Measurements from ENCODE around the gene DNAJC6. TPM values are rescaled to one million over a fixed set of nuclear protein-coding genes. Genes with fewer than 3 reads are reported as not detected.

DNAJC6 gene
- polyA plus RNA-seq, 1 donor (not counting 4 experiments of a cell fraction or from before 2014, with no cell fraction given), result 7.7 TPM

GRCh38 chr1:65359888-65360287 is 50.5 kb downstream of the DNAJC6 start:
- Histone ChIP-seq H3K27me3 (ENCODE audit: control insufficient read depth, extremely low read depth, insufficient read depth, low read length) (no peaks in the 10 kb centered on the region), H3K36me3 (ENCODE audit: control insufficient read depth in 2 of 2, extremely low read depth in 1 of 2, insufficient read depth in 2 of 2, low read length in 2 of 2) (no peaks in the 10 kb centered on the region), H3K9ac (ENCODE audit: control insufficient read depth, extremely low read depth, insufficient read depth, low read length) (no peak overlapping the region), H3K4me3 (ENCODE audit: control insufficient read depth in 2 of 3, extremely low read depth in 1 of 3, insufficient read depth in 2 of 3, low read depth in 1 of 3, low read length in 3 of 3) (no peak overlapping the region), H2AFZ (ENCODE audit: control insufficient read depth, low read length) (no peak overlapping the region), H3K79me2 (ENCODE audit: control insufficient read depth, insufficient read depth, low read length) (no peaks in the 10 kb centered on the region), H3K9me3 (ENCODE audit: control insufficient read depth, low read depth, low read length) (no peaks in the 10 kb centered on the region), H4K20me1 (ENCODE audit: control insufficient read depth, extremely low read depth, insufficient read depth, low read length) (no peaks in the 10 kb centered on the region), H3K4me2 (ENCODE audit: control insufficient read depth, extremely low read depth, insufficient read depth, low read depth, low read length) (no peak overlapping the region), H3K4me1 (ENCODE audit: control insufficient read depth, extremely low read depth, insufficient read depth, low read length) (no peaks in the 10 kb centered on the region), H3K9me1 (ENCODE audit: control insufficient read depth, extremely low read depth, insufficient read depth, low read length) (no peaks in the 10 kb centered on the region), H3K27ac (ENCODE audit: control insufficient read depth, insufficient read depth, low read length) (no peak overlapping the region)
- DNase-seq (ENCODE audit: low read depth, low spot score), result no peak
- no peak for TF ChIP-seq EZH2 (IDR thresholded peaks at IDR 0.05; ENCODE audit: low read length)
- no peak for TF ChIP-seq CTCF (optimal IDR thresholded peaks at IDR 0.05 in 1 of 3, IDR thresholded peaks at IDR 0.05 in 1 of 3, conservative IDR thresholded peaks at IDR 0.05 in 1 of 3; ENCODE audit: extremely low read depth in 1 of 3, insufficient read depth in 2 of 3, low read length in 3 of 3)
- dilution Hi-C loops (cut with MboI; ENCODE audit: extremely low pct_ligation_motif_present, low sequenced_read_pairs), result no loop called here
- no peak for FAIRE-seq

- no peak overlapping the region for H2AFZ ChIP-seq (ENCODE audit: control insufficient read depth, low read length)
- TF ChIP-seq EZH2 (IDR thresholded peaks at IDR 0.05; ENCODE audit: low read length) (no peak), CTCF (optimal IDR thresholded peaks at IDR 0.05 in 1 of 3, IDR thresholded peaks at IDR 0.05 in 1 of 3, conservative IDR thresholded peaks at IDR 0.05 in 1 of 3; ENCODE audit: extremely low read depth in 1 of 3, insufficient read depth in 2 of 3, low read length in 3 of 3) (no peak)
- peak; percentile 9 for FAIRE-seq
- H3K79me2 ChIP-seq (ENCODE audit: control insufficient read depth, insufficient read depth, low read length), result no peaks in the 10 kb centered on the region
- no peaks in the 10 kb centered on the region for H3K36me3 ChIP-seq (ENCODE audit: control insufficient read depth in 2 of 2, extremely low read depth in 1 of 2, insufficient read depth in 2 of 2, low read length in 2 of 2)
- H3K9ac ChIP-seq (ENCODE audit: control insufficient read depth, extremely low read depth, insufficient read depth, low read length), result no peak overlapping the region
- no peaks in the 10 kb centered on the region for H4K20me1 ChIP-seq (ENCODE audit: control insufficient read depth, extremely low read depth, insufficient read depth, low read length)
- H3K27ac ChIP-seq (ENCODE audit: control insufficient read depth, insufficient read depth, low read length), result no peak overlapping the region
- no peaks in the 10 kb centered on the region for H3K27me3 ChIP-seq (ENCODE audit: control insufficient read depth, extremely low read depth, insufficient read depth, low read length)
- H3K4me2 ChIP-seq (ENCODE audit: control insufficient read depth, extremely low read depth, insufficient read depth, low read depth, low read length), result no peak overlapping the region
- H3K4me1 ChIP-seq (ENCODE audit: control insufficient read depth, extremely low read depth, insufficient read depth, low read length), result no peaks in the 10 kb centered on the region
- DNase-seq (ENCODE audit: low read depth, low spot score), result no peak
- H3K4me3 ChIP-seq (ENCODE audit: control insufficient read depth in 2 of 3, extremely low read depth in 1 of 3, insufficient read depth in 2 of 3, low read depth in 1 of 3, low read length in 3 of 3), result no peak overlapping the region
- no peaks in the 10 kb centered on the region for H3K9me1 ChIP-seq (ENCODE audit: control insufficient read depth, extremely low read depth, insufficient read depth, low read length)
- H3K9me3 ChIP-seq (ENCODE audit: control insufficient read depth, low read depth, low read length), result no peaks in the 10 kb centered on the region
- dilution Hi-C loops (cut with MboI; ENCODE audit: extremely low pct_ligation_motif_present, low sequenced_read_pairs), result no loop called here
These were observed 51.3 kb downstream of the DNAJC6 start for GRCh38 chr1:65360648-65361047.

Data from keratinocyte (primary cell).